Stimulated activated CD4-positive, alpha-beta T cell treated with anti-CD3 and anti-CD28 coated beads, TNF-alpha, amount 100 ng/mL, for 24 hours (primary cell): ENCODE measurements around the gene RAB40B.
"Not testable (repeated sequence)": the region's sequence is repeated elsewhere in the genome, so short reads cannot be mapped to it uniquely, and the experiment has no call there.

Experiments
- DNase-seq, 3 experiments: peaks; one replicate each; pipeline ENCODE4 v3.0.0-alpha.2; 2020; ENCODE audit warnings: low read depth in 3 of 3

RAB40B gene

GRCh38 chr17:82668024-82668630 is 30.4 kb downstream of the RAB40B start:
- no peak for DNase-seq

- DNase-seq, result no peak
Measured at GRCh38 chr17:82667668-82668000, 30.9 kb downstream of the RAB40B start.

DNA sequence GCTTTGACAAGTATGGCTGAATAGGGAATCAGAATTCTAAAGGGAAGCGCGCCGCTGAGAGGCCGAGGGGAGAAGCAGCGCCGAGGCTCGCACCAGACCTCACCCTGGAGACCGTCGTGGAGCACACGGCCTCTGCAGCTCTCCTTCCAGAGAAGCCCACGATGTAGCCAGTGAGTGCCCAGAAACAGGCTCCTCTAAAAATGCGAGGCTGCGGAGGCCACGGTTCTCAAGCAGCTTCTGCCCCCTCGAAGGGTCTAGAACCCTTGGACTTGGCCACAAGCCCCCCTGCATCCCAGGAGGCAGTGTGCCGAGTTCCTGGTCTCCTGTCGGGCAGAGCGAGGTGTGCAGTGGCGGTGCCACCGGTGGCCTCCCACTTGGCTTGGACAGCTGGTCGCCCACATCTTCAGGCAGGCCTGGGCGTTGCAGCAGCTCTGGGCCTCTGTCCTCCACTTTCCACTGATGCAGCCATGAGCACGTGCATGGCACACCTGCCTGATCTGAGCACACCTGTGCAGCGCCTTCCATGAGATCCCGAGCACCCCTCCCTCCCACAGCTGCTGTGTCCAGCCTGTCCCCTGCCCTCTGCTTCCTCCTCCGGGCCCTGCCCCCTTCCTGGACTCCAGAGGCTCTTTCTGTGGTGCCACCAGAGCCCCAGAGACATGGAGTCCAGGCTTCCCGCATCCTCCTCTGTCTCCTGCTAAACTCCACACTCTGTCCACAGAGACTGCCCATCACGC is 31.4 kb downstream of the RAB40B start:
- DNase-seq, result no peak

GRCh38 chr17:82665891-82666290 is 32.6 kb downstream of the RAB40B start:
- no peak for DNase-seq

DNA sequence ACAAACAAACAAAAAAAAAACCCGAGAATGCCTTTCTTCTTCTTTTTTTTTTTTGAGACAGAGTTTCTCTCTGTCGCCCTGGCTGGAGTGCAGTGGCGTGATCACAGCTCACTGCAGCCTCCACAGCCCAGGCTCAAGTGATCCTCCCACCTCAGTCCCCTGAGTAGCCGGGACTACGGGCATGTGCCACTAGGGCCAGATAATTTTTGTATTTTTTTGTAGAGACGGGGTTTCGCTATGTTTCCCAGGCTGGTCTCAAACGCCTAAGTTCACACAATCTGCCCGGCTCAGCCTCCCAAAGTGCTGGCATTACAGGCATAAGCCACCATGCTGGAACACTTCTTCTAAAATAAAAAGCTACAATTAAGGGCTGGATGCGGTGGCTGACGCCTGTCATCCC is 33.3 kb downstream of the RAB40B start:
- DNase-seq, result no peak

- no peak for DNase-seq
Measured at GRCh38 chr17:82664701-82665182, 33.8 kb downstream of the RAB40B start.

GRCh38 chr17:82664276-82664575 is 34.3 kb downstream of the RAB40B start:
- no peak for DNase-seq

DNA sequence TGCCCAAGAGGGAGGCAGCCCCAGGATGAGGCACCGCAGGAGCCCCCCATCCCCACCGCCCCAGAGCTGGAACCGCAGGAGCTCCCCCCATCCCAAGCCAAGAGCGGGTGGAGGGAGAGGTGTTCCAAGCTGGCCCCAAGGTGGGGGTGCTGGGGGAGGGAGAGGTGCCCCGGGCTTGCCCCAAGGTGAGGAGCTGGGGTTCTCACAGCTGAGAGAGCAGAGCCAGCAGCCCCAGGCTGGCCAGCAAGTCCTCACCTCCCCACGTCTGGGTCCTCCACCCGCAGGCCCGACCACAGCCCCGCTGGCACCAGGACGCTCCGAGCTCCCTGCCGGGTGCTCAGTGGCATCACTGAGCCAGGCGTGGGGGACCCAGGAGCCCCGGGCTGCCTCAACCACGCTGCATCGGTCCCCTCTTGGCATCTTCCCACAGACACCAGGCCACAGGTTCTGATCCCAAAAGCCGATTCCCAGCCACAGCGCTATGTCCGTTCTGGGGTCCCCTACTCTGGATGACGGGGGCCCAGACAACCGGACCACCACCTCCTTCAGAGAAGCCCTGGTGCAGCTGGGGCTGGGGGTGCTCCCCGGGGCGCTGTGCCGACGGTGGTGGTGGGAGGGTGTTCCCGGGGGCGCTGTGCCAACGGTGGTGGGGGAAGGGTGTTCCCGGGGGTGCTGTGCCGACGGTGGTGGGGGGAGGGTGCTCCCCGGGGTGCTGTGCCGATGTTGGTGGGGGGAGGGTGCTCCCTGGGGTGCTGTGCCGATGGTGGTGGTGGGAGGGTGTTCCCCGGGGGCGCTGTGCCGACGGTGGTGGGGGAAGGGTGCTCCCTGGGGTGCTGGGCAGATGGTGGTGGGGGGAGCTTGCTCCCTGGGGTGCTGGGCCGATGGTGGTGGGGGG is 34.9 kb downstream of the RAB40B start:
- DNase-seq, result no peak

GRCh38 chr17:82662711-82663261 is 35.7 kb downstream of the RAB40B start:
- no peak for DNase-seq

DNA sequence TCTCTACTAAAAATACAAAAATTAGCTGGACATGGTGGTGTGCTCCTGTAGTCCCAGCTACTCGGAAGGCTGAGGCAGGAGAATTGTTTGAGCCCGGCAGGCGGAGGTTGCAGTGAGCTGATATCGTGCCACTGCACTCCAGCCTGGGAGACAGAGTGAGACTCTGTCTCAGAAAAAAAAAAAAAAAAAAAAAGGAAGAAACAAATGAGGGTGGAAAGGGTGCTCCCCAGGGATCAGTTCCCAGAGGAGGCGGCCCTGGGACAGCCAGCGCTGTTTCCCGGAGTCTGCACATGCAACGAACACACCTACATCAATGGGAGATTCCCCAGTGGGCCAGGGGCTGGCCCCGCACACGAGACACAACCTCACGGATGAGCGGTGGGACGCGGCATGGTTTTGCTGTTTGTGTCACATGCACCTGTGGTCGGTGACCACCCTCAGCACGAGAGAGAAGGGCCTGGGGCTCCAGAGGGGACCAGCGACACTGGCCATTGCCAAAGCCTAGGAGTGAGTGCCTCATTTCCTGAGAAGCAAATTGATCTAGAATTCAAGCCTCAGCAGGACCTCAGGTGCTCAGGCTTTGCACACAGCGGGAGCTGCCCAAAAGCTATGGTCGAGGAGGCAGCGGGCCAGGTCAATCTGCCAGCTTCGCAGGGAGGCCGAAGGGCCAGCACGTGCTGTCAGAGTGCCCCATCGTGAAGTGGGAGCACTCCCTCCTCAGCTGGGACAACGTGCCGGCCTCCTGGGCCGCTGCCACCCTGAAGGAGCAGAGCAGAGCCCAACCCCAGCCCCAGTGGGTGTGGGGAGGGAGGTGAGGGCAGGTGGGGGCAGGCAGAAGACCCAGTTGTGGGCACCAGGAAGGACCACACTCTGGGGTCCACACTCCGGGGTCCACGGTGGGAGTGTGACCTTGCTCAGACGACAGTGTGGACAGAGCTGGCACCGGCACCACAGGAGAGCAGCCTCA is 36.5 kb downstream of the RAB40B start:
- no peak for DNase-seq

DNA sequence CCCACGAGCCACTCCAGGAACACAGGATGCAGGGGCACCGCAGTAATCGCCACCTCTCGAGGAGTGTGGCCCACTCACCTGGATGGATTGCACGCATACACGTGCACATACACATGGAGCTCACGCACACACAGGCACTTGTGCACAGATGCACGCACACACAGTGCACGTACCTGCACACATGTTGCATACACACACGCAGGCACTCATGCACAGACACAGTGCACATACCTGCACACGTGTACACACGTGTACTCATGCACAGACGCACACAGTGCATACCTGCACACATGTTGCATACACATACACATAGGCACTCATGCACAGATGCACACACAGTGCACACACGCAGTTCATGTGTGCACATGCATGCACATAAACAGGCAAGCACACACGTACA is 38.6 kb downstream of the RAB40B start:
- DNase-seq, result no peak

- DNase-seq, result no peak
Measured at GRCh38 chr17:82658796-82659452, 39.6 kb downstream of the RAB40B start.

DNA sequence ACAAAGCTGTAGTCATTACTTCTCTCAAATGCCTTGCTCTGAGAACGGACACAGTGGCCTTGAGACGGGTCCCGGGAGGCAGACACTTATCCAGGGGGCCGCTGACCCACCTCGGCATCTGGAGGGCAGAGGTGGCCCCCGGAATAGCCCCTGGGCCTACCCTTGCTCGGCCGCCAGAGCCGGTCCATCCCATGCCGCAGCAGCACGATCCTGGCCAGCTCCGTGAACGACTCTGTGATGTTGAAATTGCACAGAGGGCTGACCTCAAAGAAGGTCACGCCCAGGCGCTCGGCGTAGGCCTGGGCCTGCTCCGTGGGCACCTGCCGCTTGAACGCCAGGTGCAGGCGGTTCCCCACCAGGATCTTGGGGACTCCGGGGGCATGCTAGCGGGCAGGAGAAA is 40.2 kb downstream of the RAB40B start:
- no peak for DNase-seq

DNA sequence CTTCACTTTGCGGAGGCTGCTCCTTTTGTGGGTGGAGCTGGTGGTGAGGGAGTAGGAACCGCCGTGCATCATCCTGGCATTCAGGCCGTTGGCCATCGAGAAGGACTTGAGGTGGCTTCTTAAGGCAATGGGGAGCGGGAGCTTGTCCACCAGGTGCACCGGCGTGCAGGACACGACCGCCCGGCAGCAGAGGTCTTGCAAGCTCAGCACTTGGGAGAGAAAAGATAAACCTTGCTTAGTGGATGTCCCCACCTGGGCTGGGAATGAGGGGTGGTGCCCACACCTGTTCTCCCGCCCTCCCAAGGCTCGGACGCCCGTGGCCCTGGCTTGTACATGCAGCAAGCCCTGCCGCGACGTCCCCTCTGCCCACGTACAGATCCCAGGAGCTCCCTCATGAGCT is 40.6 kb downstream of the RAB40B start:
- DNase-seq, result no peak

- no peak for DNase-seq
Measured at GRCh38 chr17:82656266-82656665, 42.2 kb downstream of the RAB40B start.

GRCh38 chr17:82655523-82655922 is 43.0 kb downstream of the RAB40B start:
- no peak for DNase-seq

DNA sequence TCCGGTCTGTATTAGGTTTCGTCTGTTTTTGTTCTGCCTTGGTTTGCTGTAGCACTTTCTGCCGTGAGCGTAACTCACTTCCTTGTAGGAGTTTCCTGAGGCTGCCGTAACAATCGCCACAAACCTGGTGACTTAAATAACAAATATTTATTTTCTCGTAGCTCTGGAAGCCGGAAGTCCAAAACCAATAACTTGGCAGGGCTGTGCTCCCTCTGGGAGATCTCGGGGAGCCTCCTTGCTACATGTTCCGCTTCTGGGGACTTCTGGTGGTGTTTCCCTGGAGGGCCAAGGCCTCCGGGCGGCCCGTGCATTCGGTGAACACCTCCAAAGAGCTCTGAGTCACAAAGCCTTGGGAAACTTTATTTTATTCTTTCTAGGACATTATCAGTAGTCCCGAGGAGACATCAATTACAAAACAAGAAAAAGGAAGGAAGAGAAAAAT is 43.4 kb downstream of the RAB40B start:
- no peak for DNase-seq

DNA sequence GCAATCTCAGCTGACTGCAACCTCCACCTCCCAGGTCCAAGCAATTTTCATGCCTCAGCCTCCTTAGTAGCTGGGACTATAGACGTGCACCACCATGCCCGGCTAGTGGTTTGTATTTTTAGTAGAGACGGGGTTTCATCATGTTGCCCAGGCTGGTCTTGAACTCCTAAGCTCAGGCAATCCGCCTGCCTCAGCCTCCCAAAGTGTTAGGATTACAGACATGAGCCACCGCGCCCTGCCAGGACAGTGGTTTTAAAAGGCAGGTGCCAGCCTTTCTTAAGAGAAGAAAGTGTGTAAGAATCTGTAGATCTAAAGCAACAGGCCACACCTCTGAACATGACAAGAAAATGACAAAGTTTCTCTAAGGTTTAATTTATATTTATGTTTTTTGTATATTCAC is 43.9 kb downstream of the RAB40B start:
- DNase-seq, result not testable (repeated sequence)

DNA sequence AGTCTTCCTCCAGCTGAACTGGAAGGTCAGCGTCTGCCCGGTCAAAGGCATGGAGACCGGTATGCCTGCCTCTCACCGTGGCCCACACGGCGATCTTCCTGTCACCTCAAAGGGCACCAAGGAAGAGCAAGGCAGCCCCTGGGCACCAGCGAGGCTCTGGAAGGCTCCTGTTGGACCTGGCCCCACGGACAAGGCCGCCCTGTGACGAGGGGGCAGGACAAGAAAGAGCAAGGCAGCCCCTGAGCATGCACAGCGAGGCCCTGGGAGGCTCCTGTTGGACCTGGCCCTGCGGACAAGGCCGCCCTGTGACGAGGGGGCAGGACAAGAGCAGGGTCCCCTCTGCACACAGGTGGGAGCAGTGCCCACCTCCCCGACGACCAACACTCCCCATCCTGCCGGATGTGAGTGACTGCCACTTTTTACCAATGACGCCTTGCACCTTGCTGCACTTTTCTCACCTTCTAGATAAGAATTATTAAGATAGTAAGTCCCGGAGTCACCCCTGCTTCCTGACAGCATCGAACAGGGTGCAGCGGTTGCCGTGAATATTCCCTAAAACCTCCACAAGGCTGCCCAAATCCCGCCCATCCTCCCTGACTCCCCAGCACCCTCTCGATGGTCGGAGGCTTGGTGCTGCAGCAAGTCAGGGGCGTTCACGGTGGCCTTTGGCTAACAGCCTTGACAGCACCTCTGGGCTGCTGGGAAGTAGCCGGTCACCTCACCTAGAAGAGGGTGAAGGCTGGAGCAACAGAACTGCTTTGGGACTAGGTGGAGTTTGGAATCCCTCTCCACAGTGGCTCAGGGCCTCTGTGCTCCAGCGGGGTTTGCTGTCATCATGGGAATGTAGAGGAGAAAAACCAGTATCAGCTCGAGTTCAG is 44.6 kb downstream of the RAB40B start:
- DNase-seq, result no peak

GRCh38 chr17:82650723-82651122 is 47.8 kb downstream of the RAB40B start:
- DNase-seq, result no peak
